ENCODE results near the gene PLB1.

PLB1 gene

GRCh38 chr2:28477087-28477486 lies 18.8 kb upstream of the PLB1 start:
- Histone ChIP-seq H3K27me3 (ENCODE audit: insufficient read depth, low read length, poor library complexity) (no peaks in the 10 kb centered on the region), H3K36me3 (ENCODE audit: insufficient read depth, low read length) (no peaks in the 10 kb centered on the region), H3K79me2 (ENCODE audit: insufficient read depth, low read length) (no peaks in the 10 kb centered on the region), H3K4me3 (ENCODE audit: low read depth in 1 of 2, low read length in 2 of 2) (no peak overlapping the region), H2AFZ (ENCODE audit: low read depth, low read length) (no peak overlapping the region), H3K9me3 (ENCODE audit: insufficient read depth, low read length, severe bottlenecking) (no peaks in the 10 kb centered on the region), H3K4me2 (ENCODE audit: insufficient read depth, low read length) (no peak overlapping the region), H3K9ac (ENCODE audit: low read depth, low read length) (no peak overlapping the region), H3K4me1 (ENCODE audit: insufficient read depth, low read length) (no peaks in the 10 kb centered on the region), H3K27ac (ENCODE audit: low read length) (no peak overlapping the region), H4K20me1 (ENCODE audit: insufficient read depth, low read length) (no peaks in the 10 kb centered on the region)
- ATAC-seq (ENCODE audit: insufficient read depth, low read depth) (no peak), DNase-seq (no peak)
- TF ChIP-seq EZH2 (IDR thresholded peaks at IDR 0.05; ENCODE audit: borderline replicate concordance, low read depth, low read length, severe bottlenecking) (no peak), CTCF (IDR thresholded peaks at IDR 0.05; ENCODE audit: borderline replicate concordance, extremely low read depth, low read length, poor library complexity, severe bottlenecking) (no peak)

GRCh38 chr2:28477645-28478044 lies 18.2 kb upstream of the PLB1 start:
- TF ChIP-seq EZH2 (IDR thresholded peaks at IDR 0.05; ENCODE audit: borderline replicate concordance, low read depth, low read length, severe bottlenecking) (no peak), CTCF (IDR thresholded peaks at IDR 0.05; ENCODE audit: borderline replicate concordance, extremely low read depth, low read length, poor library complexity, severe bottlenecking) (no peak)
- no peak overlapping the region for H3K27ac ChIP-seq (ENCODE audit: low read length)
- no peaks in the 10 kb centered on the region for H3K79me2 ChIP-seq (ENCODE audit: insufficient read depth, low read length)
- no peak overlapping the region for H3K4me3 ChIP-seq (ENCODE audit: low read depth in 1 of 2, low read length in 2 of 2)
- DNase-seq = no peak
- ATAC-seq (ENCODE audit: insufficient read depth, low read depth) = no peak
- H4K20me1 ChIP-seq (ENCODE audit: insufficient read depth, low read length) = no peaks in the 10 kb centered on the region
- no peaks in the 10 kb centered on the region for H3K4me1 ChIP-seq (ENCODE audit: insufficient read depth, low read length)
- H3K27me3 ChIP-seq (ENCODE audit: insufficient read depth, low read length, poor library complexity) = no peaks in the 10 kb centered on the region
- no peak overlapping the region for H3K9ac ChIP-seq (ENCODE audit: low read depth, low read length)
- no peaks in the 10 kb centered on the region for H3K9me3 ChIP-seq (ENCODE audit: insufficient read depth, low read length, severe bottlenecking)
- H3K4me2 ChIP-seq (ENCODE audit: insufficient read depth, low read length) = no peak overlapping the region
- no peak overlapping the region for H2AFZ ChIP-seq (ENCODE audit: low read depth, low read length)
- H3K36me3 ChIP-seq (ENCODE audit: insufficient read depth, low read length) = no peaks in the 10 kb centered on the region

- H3K79me2 ChIP-seq (ENCODE audit: insufficient read depth, low read length) = no peaks in the 10 kb centered on the region
- H3K27me3 ChIP-seq (ENCODE audit: insufficient read depth, low read length, poor library complexity) = no peaks in the 10 kb centered on the region
- H3K4me2 ChIP-seq (ENCODE audit: insufficient read depth, low read length) = no peak overlapping the region
- no peak for ATAC-seq (ENCODE audit: insufficient read depth, low read depth)
- DNase-seq = no peak
- H3K4me1 ChIP-seq (ENCODE audit: insufficient read depth, low read length) = no peaks in the 10 kb centered on the region
- no peak overlapping the region for H3K4me3 ChIP-seq (ENCODE audit: low read depth in 1 of 2, low read length in 2 of 2)
- H3K9ac ChIP-seq (ENCODE audit: low read depth, low read length) = no peak overlapping the region
- H2AFZ ChIP-seq (ENCODE audit: low read depth, low read length) = no peak overlapping the region
- no peaks in the 10 kb centered on the region for H3K9me3 ChIP-seq (ENCODE audit: insufficient read depth, low read length, severe bottlenecking)
- no peaks in the 10 kb centered on the region for H4K20me1 ChIP-seq (ENCODE audit: insufficient read depth, low read length)
- no peak for TF ChIP-seq EZH2 (IDR thresholded peaks at IDR 0.05; ENCODE audit: borderline replicate concordance, low read depth, low read length, severe bottlenecking)
- TF ChIP-seq CTCF (IDR thresholded peaks at IDR 0.05; ENCODE audit: borderline replicate concordance, extremely low read depth, low read length, poor library complexity, severe bottlenecking) = no peak
- H3K27ac ChIP-seq (ENCODE audit: low read length) = no peak overlapping the region
- H3K36me3 ChIP-seq (ENCODE audit: insufficient read depth, low read length) = no peaks in the 10 kb centered on the region
Observed at GRCh38 chr2:28480403-28481049, 15.3 kb upstream of the PLB1 start.

Data from DND-41 (cell line).